B cell (primary cell): ENCODE measurements around the gene TBC1D22A. TPM values are rescaled to one million over a fixed set of nuclear protein-coding genes. Genes with fewer than 3 reads are reported as not detected.
A peak's percentile ranks its signal among the peaks of the same experiment; 100 is the strongest.

Source experiments
- ATAC-seq: fragments of 200-7000 bp; cut with Tn5 transposase; one replicate; pipeline ENCODE4 v1.10.0; 2021; ENCODE audit warnings: low read depth, mild to moderate bottlenecking, moderate number of reproducible peaks, moderate library complexity
- CTCF ChIA-PET: fragments of 350-600 bp; sonication (Branson Sonifier 250); formaldehyde crosslinking; loops from one replicate; lab custom pipeline; 2021; ENCODE audit warnings: antibody characterized with exemption, inconsistent platforms; lab: Charles Lee
- POLR2A ChIA-PET: fragments of 350-600 bp; sonication (Branson Sonifier 250); formaldehyde crosslinking; loops from one replicate; lab custom pipeline; 2021; ENCODE audit warnings: antibody characterized with exemption; lab: Charles Lee
- DNase-seq: peaks from one replicate; pipeline ENCODE4 v3.0.0; 2013
- H2AFZ ChIP-seq: 2 replicates; pipeline ENCODE4 v1.6.1; 2012; ENCODE audit warnings: mild to moderate bottlenecking, low read depth, low read length; ENCODE audit not compliant: insufficient read depth, poor library complexity, severe bottlenecking
- H3K27ac ChIP-seq, 2 donors: 1 replicate in 1 of 2; 2 replicates in 1 of 2; pipeline ENCODE4 v1.5.1; 2012 to 2013; ENCODE audit warnings: low read length in 2 of 2, mild to moderate bottlenecking in 2 of 2, moderate library complexity in 1 of 2
- H3K27me3 ChIP-seq, 4 experiments: fragments of 200-600 bp in 1 of 4; sonication (generic) in 1 of 4; replicated peaks in 1 of 4; 1 replicate in 2 of 4; 2 replicates in 2 of 4; pipeline versions ENCODE4 v1.6.1 to v1.7.0; 2013 to 2016; ENCODE audit warnings: low read length in 3 of 4, mild to moderate bottlenecking in 2 of 4, mixed read lengths in 1 of 4, moderate library complexity in 1 of 4; ENCODE audit not compliant: insufficient read depth in 4 of 4, control insufficient read depth in 3 of 4; ENCODE audit errors: control extremely low read depth in 1 of 4
- H3K36me3 ChIP-seq, 2 experiments: replicated peaks in 1 of 2; 1 replicate in 1 of 2; 2 replicates in 1 of 2; pipeline versions ENCODE4 v1.6.1 to v1.7.1; 2013; ENCODE audit warnings: low read length in 1 of 2; ENCODE audit not compliant: insufficient read depth in 2 of 2, control insufficient read depth in 1 of 2; ENCODE audit errors: control extremely low read depth in 1 of 2, extremely low read depth in 1 of 2
- H3K4me1 ChIP-seq, 2 donors: fragments of 200-600 bp in 1 of 2; sonication (generic) in 1 of 2; 1 replicate in 1 of 2; 2 replicates in 1 of 2; pipeline versions ENCODE4 v1.5.1 to v1.6.1; 2013 to 2017; ENCODE audit warnings: low read length in 2 of 2; ENCODE audit not compliant: control insufficient read depth in 2 of 2, insufficient read depth in 2 of 2
- H3K4me2 ChIP-seq: replicated peaks from 2 replicates; pipeline ENCODE3; 2012; ENCODE audit warnings: mild to moderate bottlenecking, low read depth, low read length; ENCODE audit not compliant: poor library complexity, severe bottlenecking
- H3K4me3 ChIP-seq, 5 experiments: fragments of 200-600 bp in 1 of 5; sonication (generic) in 1 of 5; 1 replicate in 3 of 5; 2 replicates in 2 of 5; pipeline versions ENCODE4 v1.5.1 to v1.7.0; 2011 to 2016; ENCODE audit warnings: low read length in 4 of 5, mild to moderate bottlenecking in 4 of 5, low read depth in 2 of 5, control low read depth in 1 of 5, moderate library complexity in 1 of 5; ENCODE audit not compliant: insufficient read depth in 1 of 5; ENCODE audit errors: control extremely low read depth in 1 of 5, extremely low read depth in 1 of 5
- H3K79me2 ChIP-seq: fragments of 200-600 bp; sonication (generic); one replicate; pipeline ENCODE4 v1.6.0; 2016; ENCODE audit warnings: low read length; ENCODE audit not compliant: control insufficient read depth, insufficient read depth
- H3K9ac ChIP-seq: fragments of 200-600 bp; sonication (generic); 2 replicates; pipeline ENCODE4 v1.6.1; 2017; ENCODE audit warnings: mild to moderate bottlenecking, low read length, moderate library complexity
- H3K9me3 ChIP-seq, 3 donors: one replicate each; pipeline versions ENCODE4 v1.6.1 to v1.7.1; 2013; ENCODE audit warnings: low read length in 2 of 3; ENCODE audit not compliant: control insufficient read depth in 2 of 3, insufficient read depth in 1 of 3; ENCODE audit errors: control extremely low read depth in 1 of 3
- H4K20me1 ChIP-seq: 2 replicates; pipeline ENCODE4 v1.6.0; 2012; ENCODE audit warnings: mild to moderate bottlenecking, low read length; ENCODE audit not compliant: insufficient read depth, control insufficient read depth, poor library complexity, severe bottlenecking
- H3K27ac Mint-ChIP-seq: one replicate; pipeline ENCODE4 v1.8.0; 2021; ENCODE audit warnings: mixed read lengths
- H3K27me3 Mint-ChIP-seq: one replicate; pipeline ENCODE4 v1.8.0; 2021; ENCODE audit warnings: mixed read lengths
- H3K4me1 Mint-ChIP-seq: one replicate; pipeline ENCODE4 v1.8.0; 2021; ENCODE audit warnings: mixed read lengths
- H3K4me3 Mint-ChIP-seq: one replicate; pipeline ENCODE4 v1.8.0; 2021; ENCODE audit warnings: mixed read lengths
- H3K9me3 Mint-ChIP-seq: one replicate; pipeline ENCODE4 v1.8.0; 2022; ENCODE audit warnings: mixed read lengths; ENCODE audit not compliant: insufficient read depth
- EZH2 ChIP-seq: IDR thresholded peaks from 2 replicates; pipeline ENCODE4 v1.6.1; 2012; ENCODE audit warnings: borderline replicate concordance, low read depth, mild to moderate bottlenecking, moderate library complexity, low read length; ENCODE audit not compliant: insufficient read depth, poor library complexity, severe bottlenecking
- WGBS: methylation state at CpG from one replicate; pipeline ENCODE4 v1.1.5; 2013; ENCODE audit warnings: missing lambda C conversion rate; ENCODE audit not compliant: insufficient coverage; 5-methylcytosine and 5-hydroxymethylcytosine counted together
- intact Hi-C: fragments of 100-400 bp; cut with micrococcal nuclease; formaldehyde crosslinking; loops from one replicate; pipeline ENCODE4 v1.10.0; 2022
- polyA plus RNA-seq: library from polyadenylated mRNA; depleted of rRNA; stranded (reverse); fragments of >200 nt; gene quantifications from 2 replicates; pipeline ENCODE4 v1.2.3, GENCODE V29; 2012
- total RNA-seq, 2 donors: library from RNA; stranded (reverse); fragments of 120-200 nt in 1 of 2; gene quantifications; 1 replicate in 1 of 2; 2 replicates in 1 of 2; pipeline versions ENCODE4 v1.2.3 to v1.2.4, GENCODE V29; 2013 to 2022
- TF ChIP-seq, protein P1 (sequence below): fragments of 200-600 bp; IDR thresholded peaks from one replicate; pipeline ENCODE4 v1.8.0; 2022; ENCODE audit warnings: antibody characterized with exemption, mild to moderate bottlenecking

Gene TBC1D22A
- total and polyA plus RNA-seq, 2 donors (not counting 1 experiment from before 2014, with no cell fraction given): 73.8 to 128 TPM

DNA sequence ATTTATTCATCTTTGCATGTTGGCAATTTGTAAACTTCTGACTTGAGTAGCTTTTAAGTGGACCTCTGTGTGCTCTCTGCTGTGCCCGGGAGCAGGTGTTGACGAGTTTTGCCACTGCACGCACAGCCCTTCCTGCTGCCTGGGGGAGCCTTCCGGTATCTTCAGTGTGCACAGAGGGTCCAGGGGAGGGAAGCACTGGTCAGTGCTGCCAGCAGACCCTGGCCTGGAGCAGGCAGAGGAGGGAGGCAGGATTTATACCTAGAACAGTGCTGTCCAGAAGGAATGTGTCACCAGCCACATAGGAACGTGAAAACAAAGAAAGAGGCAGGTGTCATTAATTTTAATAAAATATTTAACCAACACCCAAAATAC is 403.6 kb downstream of the TBC1D22A start:
- H3K27me3 ChIP-seq: no peaks in the 10 kb centered on the region
- TF ChIP-seq EZH2: no peak
- TF ChIP-seq, protein P1, sequence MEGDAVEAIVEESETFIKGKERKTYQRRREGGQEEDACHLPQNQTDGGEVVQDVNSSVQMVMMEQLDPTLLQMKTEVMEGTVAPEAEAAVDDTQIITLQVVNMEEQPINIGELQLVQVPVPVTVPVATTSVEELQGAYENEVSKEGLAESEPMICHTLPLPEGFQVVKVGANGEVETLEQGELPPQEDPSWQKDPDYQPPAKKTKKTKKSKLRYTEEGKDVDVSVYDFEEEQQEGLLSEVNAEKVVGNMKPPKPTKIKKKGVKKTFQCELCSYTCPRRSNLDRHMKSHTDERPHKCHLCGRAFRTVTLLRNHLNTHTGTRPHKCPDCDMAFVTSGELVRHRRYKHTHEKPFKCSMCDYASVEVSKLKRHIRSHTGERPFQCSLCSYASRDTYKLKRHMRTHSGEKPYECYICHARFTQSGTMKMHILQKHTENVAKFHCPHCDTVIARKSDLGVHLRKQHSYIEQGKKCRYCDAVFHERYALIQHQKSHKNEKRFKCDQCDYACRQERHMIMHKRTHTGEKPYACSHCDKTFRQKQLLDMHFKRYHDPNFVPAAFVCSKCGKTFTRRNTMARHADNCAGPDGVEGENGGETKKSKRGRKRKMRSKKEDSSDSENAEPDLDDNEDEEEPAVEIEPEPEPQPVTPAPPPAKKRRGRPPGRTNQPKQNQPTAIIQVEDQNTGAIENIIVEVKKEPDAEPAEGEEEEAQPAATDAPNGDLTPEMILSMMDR: no peak
- H3K79me2 ChIP-seq: no peaks in the 10 kb centered on the region
- no peaks in the 10 kb centered on the region for H3K27me3 Mint-ChIP-seq
- H3K9me3 Mint-ChIP-seq: no peaks in the 10 kb centered on the region
- H3K4me2 ChIP-seq: no peak overlapping the region
- 85% methylated on average over 4 of the region's 5 CpGs for WGBS
- POLR2A ChIA-PET: no interaction called here
- no peak overlapping the region for H3K9ac ChIP-seq
- no peak overlapping the region for H3K27ac ChIP-seq
- no peaks in the 10 kb centered on the region for H3K4me1 ChIP-seq
- peak overlapping the region; percentile 78 for H3K27ac Mint-ChIP-seq
- peaks cover 1 to 36% of the 10 kb centered on the region in 2 experiments for H3K36me3 ChIP-seq
- ATAC-seq (no peak), DNase-seq (no peak)
- no peak overlapping the region for H2AFZ ChIP-seq
- no peak overlapping the region for H3K4me3 ChIP-seq
- CTCF ChIA-PET: no interaction called here
- no peaks in the 10 kb centered on the region for H3K9me3 ChIP-seq
- intact Hi-C loops: no loop called here
- H3K4me1 Mint-ChIP-seq: peaks cover 13% of the 10 kb centered on the region
- no peak overlapping the region for H3K4me3 Mint-ChIP-seq
- peaks cover 65% of the 10 kb centered on the region for H4K20me1 ChIP-seq

DNA sequence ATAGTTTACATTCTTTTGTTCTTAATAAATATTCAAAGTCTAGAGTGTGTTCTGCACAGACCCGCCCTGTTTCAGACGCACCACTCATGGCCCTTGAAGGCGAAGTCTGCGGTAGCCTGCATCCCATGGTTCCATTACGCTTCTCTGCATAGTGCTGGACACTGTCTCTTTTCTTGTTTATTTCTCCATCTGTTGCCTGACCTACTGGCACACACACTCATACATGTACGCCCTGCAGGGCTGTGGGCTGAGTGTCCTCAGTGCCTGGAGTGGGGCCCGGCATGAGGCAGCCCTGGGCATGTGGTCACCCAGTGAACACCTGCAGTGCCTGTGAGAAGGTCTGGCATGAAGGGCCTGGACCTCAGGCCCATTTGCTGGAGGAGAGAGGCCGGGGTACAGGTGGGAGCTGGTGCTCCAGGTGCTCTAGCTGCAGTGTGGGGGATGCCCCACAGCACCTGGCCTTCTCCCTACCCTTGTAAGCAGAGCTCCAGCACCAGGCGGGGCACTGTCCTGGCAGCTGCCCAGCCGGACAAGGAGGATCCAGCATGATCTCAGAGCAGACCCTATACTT is 404.1 kb downstream of the TBC1D22A start:
- Histone ChIP-seq H3K9ac (no peak overlapping the region), H2AFZ (no peak overlapping the region), H3K79me2 (no peaks in the 10 kb centered on the region), H3K27me3 (no peaks in the 10 kb centered on the region), H3K4me1 (no peaks in the 10 kb centered on the region), H4K20me1 (peaks cover 65% of the 10 kb centered on the region), H3K4me3 (no peak overlapping the region), H3K27ac (no peak overlapping the region), H3K36me3 (peaks cover 1 to 36% of the 10 kb centered on the region in 2 experiments), H3K9me3 (no peaks in the 10 kb centered on the region), H3K4me2 (no peak overlapping the region)
- intact Hi-C loops: no loop called here
- Mint-ChIP-seq H3K9me3 (no peaks in the 10 kb centered on the region), H3K4me1 (peaks cover 13% of the 10 kb centered on the region), H3K27ac (peak overlapping the region; percentile 53), H3K27me3 (no peaks in the 10 kb centered on the region), H3K4me3 (no peak overlapping the region)
- no peak for TF ChIP-seq EZH2
- TF ChIP-seq, protein P1: no peak
- no peak for DNase-seq
- ATAC-seq: no peak
- 96% methylated on average over 8 of the region's 10 CpGs for WGBS
- ChIA-PET CTCF (no interaction called here), POLR2A (no interaction called here)
